GM21390 (cell line): ENCODE measurements around the gene BEST1.

Source experiments
- ATAC-seq: cut with Tn5 transposase; IDR thresholded peaks from one replicate; pipeline ENCODE4 v1.9.1; 2021; ENCODE audit not compliant: unreplicated experiment

The BEST1 gene

DNA sequence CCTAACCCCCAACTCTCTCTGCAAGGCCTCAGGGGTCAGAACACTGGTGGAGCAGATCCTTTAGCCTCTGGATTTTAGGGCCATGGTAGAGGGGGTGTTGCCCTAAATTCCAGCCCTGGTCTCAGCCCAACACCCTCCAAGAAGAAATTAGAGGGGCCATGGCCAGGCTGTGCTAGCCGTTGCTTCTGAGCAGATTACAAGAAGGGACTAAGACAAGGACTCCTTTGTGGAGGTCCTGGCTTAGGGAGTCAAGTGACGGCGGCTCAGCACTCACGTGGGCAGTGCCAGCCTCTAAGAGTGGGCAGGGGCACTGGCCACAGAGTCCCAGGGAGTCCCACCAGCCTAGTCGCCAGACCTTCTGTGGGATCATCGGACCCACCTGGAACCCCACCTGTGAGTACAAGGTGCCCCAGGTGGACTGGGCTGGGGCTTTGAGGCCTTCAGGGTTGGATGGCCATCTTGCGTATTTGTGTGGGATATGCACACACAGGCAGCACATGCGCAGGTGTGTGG is at the start of gene BEST1:
Gene BEST1 (plus strand): TSS at position 317 of the 513 bp plus-strand sequence. CDS start 1,456 bp downstream, outside the sequence.
- no peak for ATAC-seq

DNA sequence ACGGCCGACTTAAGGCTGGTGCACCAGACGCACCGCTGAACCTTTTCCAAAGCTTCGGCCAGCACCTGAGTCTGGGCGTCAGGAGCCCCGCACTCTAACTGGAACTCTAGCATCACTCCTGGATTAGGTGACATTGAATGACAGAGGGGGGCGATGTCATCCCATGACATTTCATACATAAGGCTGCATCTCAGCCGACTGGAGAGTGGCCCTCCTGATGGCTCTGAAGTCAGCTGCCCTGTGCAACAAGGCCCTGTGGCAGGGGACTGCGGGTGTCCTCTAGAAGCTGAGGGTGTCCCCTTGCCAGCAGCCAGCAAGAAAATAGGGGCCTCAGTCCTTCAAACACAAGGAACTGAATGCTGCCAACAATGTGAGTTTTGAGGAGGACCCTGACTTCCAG is 48.8 kb upstream of the BEST1 start:
- no peak for ATAC-seq

DNA sequence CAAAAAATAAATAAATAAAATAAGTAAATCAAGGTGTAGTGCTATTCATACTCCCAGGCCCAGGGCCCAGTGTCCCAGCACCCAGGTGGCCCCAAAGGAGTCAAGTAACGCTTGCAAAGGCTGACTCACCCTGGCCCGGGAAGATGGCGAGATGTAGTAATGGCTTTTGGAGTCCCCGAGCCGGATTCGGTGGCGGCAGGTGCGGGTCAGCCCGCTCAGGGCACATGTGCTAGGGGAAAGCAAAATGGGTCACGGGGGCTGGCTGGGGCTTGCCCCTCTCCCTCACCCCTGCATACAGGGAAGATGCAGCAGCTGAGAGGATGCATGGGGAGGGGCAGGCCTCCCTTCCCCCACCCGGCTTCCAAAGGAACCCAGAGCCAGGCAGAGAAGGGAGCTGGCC is 47.8 kb upstream of the BEST1 start:
- no peak for ATAC-seq

DNA sequence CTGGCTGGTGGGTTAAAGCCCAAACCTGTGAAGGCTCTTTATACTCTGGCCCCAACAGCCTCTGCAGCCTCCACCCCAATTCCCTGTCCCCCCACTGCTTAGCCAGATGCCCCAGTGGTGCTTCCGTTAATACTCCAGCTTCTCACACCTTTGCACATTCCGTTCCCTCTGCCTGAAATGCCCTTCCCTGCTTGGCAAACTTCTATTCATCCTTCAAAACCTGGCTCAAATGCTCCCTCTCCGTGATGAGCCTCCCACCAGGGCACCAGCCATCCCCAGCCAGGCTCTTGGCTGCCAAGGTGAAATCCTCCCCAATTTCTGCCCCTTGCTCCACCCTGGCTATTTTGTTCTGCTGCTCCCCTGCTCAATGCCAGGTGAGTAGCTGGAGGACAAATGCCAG is 46.3 kb upstream of the BEST1 start:
- no peak for ATAC-seq

DNA sequence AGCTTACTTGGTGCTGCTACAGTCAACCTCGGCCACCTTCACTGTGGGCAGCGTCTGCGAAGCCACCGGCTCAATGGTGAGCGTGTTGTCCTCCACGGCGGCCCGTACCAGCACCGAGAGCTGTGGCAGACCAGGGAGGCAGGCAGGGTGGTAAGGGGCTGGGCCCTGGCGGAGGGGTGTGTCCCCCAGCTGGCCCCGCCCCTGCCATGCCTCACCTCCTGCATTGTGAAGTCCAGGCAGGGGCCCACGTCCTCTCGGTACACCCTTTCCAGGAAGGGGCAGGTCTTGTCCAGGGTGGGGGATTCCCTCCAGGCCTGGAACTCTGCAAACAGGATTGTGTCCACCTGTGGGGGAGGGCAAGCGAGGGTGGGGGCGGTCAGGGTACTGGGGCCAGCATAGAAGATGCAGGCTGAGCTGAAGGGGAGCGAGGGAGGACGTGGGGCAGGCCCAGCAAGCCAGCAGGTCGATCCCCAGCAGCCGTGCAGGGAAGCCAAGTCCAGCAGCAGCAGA is 45.6 kb upstream of the BEST1 start:
- ATAC-seq, result no peak

DNA sequence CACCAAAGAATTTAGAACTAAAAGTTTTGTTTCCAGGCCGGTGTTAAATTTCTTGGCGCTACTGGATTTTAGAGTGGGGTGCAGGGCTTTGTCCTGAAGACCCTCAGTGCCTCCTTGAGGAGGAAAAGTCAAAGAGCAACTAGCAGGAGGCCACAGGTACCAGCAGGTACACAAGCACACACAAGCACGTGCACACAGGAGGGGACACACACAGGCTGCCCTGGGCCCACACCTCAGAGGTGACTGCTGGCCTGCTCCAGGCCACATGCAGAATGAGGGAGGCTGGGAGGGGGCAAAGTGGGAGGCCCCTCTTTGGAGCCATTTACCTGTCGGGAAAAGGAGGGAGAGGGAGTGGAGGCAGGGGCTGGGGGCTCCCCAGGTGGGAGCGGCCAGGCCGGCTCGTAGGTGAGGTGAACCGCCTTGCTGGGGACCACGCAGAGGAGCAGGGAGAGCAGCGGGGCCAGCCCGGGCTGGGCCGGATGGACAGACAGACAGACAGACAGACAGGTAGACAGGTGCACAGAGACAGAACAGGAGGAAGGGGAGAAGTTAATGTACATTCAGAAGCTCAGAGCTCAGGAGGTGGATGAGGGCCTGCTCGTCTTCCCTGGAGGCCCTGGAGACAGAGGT is 45.0 kb upstream of the BEST1 start:
- ATAC-seq, result no peak

DNA sequence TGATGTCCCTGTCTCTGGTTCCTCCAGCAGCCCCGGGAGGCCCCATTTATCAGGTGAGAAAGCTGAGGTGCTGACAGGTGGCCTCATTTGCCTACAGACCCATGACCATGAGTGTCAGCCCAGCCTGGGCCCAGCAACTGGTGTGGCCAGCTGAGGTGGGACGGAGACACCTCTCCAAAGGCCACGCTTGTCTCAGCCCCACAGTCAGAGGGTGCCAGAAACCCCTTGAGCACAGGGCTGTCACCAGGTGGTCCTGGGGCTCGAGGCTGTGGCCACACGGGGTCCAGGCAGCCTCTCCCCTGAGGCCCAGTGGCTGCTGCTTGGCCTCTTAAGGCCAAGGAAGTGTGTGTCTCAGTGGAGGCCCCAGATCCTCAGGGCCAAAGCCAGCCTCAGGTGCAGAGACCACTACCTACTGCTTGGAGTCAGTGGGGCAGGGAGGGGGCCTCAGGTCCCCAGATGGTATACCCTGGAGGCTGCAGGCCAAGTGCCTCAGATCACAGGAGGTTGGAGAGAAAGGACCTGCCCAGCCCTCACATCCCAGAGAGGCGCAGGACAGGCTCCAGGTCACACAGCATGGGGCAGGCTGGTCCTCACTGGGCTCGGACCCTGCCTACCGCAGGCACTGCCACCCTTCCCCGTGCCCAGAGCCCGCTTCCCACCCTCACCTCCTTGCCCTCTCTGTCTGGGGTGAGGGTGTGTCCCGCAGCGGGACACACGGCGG is 44.2 kb upstream of the BEST1 start:
- no peak for ATAC-seq

DNA sequence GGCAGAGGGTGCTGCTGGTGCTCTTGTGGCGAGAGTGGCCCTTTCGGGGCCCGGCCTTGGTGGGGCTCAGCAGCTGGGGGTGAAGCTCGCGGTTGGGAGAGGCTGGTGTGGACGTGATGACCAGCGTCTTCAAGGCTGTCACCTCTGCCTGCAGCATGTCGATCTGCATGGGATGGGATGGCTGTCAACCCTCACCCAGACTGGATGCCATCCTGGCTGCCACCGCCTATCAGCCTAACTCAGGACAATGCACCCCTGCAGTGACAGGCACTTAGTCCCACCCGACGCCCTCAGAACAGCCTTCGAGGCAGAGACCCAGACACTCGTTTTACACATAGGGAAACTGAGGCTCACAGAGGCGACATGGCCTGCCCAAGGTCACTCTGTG is 43.6 kb upstream of the BEST1 start:
- ATAC-seq, result no peak

DNA sequence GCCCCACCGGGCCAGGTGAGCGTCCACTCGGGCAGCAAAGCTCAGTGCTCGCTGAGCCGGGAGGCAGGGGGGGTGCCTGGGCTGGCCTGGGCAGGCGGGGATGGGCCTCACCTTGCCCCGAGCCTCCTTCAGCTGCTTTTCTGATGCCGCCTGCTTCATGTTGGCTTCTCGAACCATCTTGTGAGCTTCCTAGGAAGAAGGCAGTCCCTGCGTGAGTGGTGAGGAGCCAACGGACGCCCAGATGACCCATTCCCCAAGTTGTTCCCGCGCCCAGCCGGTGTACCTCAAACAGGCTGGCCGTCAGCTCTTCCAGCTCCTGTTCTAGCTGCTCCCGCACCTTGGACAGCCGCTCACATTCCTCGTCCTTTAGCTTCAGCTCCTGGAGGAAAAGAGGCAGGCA is 42.9 kb upstream of the BEST1 start:
- no peak for ATAC-seq

DNA sequence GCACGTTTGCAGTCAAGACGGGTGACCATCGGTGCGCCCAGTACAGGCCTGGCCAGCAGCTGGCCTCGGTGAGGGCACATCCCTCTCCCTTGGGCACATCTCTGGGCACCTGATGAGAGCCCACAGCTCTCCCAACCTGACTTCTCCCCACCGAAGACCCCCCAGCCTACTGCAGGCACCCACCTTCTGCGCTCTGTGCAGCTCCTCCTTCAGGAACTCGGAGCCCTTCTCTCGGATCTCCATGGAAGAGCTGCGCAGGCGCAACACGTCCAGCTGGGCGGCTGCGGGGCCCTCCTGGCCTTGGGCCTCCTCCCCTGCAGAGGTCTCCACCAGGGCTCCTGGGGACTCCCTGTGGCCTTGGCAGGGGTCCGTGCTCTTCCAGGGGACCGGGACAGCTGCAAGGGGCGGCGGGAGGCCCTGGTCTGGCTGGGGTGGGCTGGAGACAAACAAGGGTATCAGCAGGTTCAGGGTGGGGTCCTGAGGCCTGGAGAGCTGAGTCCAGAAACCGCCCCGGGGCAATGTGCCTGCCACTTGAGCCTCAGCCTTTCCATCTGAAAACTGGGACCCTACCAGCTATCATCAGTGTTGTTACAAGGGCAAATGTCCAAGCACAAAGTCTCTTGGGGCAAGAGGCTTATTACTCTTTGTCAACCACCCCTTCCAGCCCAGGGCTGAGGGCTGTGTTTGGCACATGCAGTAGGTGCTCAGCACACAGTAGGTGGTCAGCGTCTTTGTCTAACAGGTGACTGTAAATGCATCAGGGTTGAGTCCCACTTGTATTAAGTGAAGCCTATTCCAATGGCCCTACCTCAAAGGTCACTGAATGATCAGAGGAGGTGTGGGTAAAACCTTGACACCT is 42.1 kb upstream of the BEST1 start:
- ATAC-seq, result no peak

DNA sequence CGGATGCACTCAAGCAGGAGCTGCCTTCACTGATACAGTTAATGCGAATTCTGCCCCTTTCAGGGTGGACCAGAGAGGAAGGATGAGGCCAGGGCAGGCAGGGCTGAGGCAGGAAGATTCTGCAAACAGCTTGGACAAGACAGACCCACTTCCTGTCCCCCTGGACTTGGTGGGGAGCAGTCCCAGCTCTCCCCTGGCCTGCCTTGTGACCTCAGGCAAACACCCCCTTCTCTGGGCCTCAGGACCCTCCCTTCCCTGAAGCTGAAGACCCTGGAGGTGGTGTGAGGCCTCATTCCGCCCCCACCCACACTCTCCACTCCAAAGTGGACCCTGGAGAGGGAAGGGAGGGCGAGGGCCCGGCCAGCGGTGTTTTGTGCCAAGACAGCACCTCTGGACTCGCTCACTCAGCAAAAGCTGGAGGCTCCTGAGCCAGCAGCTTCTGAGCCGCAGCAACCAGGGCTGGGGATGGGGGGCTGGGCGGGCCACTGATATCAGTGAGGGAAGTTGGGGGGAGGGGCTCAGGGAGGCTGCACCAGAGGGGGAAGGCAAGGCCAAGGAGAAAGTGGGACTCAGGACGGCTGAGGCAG is 41.3 kb upstream of the BEST1 start:
- ATAC-seq, result no peak

DNA sequence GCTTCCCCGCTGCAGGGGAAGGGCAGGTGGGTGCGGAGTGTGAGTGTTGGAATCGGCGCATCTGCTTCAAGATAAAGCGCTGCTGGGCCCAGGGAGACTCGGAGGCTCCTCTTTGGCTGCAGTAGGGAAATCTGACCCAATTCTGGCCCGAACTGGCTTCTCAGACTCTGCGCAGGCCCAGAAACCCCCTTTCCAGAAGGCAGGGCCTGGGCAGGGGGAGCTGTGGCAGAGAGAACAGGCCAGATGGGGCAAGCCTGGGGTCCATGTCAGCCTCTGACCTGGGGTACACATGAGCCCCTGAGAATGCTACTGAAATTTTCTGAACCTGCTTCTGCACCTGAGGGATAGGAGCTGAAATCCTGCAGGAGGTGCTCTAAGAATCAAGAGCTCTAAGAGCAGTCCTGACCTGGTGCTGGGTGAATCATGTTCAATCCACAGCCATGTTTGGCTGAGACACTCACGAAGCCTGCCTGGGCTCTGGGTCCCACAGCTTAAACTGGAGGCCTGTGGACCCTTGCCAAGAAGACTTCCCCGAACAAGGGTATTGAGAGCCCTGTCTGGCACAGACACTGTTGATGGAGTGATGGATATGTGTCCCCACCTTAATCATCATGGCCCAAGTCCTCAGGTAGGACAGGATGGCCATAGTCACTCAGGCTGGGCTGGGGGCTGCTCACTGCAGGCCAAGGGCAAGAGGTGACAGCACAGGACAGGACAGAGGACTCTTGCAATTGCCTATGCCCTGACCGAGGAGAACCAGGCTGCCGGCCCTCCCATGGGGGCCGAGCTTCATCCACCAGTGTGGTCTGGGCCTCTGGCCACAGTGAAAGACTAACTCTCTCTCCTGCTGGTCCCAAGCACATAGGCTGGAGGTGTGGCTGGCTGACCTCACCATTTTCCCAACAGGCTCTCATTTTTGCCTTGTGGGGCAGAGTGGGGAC is 39.7 kb upstream of the BEST1 start:
- ATAC-seq, result no peak

DNA sequence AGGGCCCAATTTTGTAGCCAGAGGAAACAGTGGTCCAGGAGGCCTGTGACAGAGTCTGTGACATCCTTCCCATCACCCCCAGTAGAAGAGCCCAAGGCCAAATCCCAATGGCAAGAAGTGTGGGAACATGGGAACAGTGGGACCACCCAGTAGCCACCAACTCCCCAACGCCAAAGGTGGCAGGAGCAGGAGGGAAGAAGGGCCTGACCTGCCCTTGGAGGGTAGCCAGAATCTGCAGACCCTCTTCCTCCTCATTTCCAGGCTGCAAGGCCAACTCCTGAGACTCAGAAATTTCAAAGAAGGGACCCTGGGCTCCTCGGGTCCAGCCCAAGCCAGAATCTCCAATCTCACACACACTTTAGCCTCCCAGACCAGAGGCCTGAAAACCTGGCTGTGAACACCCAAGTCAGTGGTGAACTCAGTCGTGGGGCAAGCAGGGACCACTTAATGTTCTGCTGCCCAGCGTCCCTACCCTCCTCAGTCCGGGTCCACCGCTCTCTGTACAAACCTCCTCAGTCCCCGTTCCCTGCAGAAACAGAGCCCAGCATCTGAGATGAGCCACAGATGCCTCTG is 38.9 kb upstream of the BEST1 start:
- ATAC-seq, result no peak

DNA sequence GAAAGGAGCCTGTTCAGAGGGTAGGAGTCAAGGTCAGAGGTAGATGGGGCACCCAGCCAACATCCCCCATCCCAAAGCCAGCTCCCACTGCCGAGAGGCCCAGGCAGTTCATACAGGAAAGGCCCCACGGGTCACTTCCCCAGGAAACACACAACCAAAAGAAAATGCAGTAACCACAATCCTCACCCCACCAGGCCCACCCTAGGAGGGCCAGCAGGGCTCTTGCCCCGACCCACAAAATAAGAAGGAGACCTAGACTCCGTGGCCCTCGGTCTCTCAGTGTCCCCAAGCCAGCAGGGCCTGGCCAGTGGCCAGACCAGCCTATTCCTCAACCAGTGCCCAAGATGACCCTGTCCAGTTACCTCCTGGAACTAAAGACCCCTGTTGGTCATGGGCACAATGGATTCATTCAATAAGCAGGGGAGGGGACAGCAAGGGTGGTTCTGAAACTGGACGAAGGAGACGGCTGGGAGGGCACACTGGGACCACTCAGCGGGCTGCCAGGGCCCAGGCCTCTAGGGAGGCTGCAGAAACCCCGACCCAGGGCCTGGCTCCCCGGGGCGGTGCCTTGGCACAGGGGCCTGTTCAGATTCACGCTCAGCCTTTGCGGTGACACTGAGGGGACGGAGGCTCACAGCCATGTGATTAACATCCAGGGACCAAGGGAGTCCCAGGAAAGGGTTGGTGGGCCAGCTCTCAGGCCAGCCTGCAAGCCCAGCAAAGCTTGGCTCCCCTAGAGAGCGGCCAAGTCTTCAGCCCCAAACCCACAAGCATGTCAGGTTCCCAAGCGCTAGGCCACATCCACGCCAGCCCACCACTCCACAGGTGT is 38.2 kb upstream of the BEST1 start:
- no peak for ATAC-seq

DNA sequence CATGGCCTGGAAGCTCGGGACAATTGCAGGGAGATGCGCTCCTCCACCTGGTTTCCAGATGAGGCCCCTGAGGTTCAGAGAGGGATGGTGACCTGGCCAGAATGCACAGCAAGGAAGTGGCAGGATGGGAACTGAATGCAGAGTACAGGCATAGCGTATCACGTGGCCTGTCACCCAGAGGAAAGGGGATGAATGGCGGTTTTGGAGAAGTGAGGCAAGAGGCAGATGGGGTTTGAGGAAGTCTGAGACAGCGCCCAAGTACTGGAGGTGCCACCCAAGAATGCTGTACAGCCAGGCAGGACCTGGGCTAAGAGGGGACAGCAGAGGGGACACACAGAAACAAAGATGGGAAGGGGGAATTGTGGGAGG is 37.6 kb upstream of the BEST1 start:
- no peak for ATAC-seq

DNA sequence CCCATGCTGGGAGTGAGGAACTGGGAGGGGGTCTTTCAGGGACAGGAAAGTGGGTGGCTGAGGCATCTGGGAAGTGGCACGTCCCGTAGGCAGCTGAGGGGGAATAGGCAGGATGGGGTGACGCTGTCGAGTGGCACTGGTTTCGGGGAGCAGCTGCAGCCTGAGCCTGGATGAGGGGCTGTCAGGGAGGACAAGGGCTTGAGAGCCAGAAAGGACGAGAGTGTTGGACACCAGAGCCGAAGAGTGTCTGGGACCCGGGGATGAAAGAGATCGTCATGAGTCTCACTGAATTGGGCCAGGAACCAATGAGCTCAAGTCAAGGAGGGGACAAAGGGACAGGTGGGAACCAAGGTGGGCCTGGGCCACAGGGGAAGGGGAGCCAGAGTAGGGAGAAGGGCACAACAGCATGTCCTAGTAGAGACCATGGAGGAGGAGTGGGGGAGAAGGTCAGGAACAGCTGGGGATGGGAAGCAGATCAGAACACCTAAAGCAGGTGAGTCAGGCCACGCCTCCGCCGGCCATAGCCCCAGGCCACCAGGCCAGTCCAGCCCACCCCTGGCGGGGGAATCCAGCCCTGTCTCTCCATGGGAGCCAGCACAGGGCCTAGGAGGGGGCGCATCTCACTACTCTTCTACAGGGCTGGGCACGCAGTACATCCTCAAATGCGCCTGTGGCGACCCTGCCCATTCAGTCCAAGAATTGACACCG is 37.0 kb upstream of the BEST1 start:
- no peak for ATAC-seq

DNA sequence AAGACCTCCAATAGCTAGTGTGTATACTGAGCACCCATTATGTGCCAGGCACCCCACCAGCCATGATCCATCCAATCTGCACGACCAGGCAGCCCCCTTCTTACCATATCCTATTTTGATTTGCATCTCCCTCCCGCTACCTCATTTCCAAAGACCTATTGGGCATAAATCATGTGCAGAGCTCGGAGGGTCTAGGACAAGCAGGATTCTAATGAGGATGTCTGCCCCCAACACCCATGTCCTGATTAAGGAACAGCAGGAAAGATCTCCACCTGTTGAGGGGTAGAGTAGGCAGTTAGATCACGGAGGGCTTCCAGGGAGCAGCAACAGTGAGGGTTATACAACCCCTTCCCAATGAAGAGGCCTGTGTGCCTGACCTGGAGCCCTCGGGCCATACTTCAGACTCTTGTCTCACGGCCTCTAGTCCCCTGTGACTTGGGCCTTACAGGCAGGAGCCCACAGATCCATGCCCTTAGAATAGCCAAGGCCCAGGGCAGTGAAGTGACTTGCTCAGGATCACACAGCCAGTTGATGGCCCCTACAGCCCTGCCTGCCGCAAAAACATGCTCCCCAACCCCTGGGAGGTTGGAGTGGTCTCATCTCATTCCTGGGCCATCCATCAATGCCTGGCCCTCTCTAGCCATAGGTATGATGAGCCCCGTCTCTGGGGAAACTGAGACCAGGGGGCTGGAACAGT is 36.3 kb upstream of the BEST1 start:
- no peak for ATAC-seq
